Activated naive CD8-positive, alpha-beta T cell treated with anti-CD3 and anti-CD28 coated beads, Interleukin-2, amount 10 ng/mL, durations not matched to agents 7 days and 5 days (primary cell): ENCODE results near the gene FAM204A. TPM values are rescaled to one million over a fixed set of nuclear protein-coding genes. Genes with fewer than 3 reads are reported as not detected.

Experiments used
- ATAC-seq: fragments of 150-1000 bp; cut with Tn5 transposase; one replicate; pipeline ENCODE4 v1.10.0; 2021; ENCODE audit warnings: low read depth, moderate library complexity
- POLR2A ChIA-PET: fragments of 350-600 bp; sonication (Branson Sonifier 250); formaldehyde crosslinking; loops from one replicate; lab custom pipeline; 2021; ENCODE audit warnings: antibody characterized with exemption; lab: Charles Lee
- DNase-seq: peaks from one replicate; pipeline ENCODE4 v3.0.0; 2021
- H3K27ac Mint-ChIP-seq: one replicate; pipeline ENCODE4 v1.8.0; 2022; ENCODE audit warnings: mild to moderate bottlenecking, mixed read lengths
- H3K27me3 Mint-ChIP-seq: one replicate; pipeline ENCODE4 v1.8.0; 2022; ENCODE audit warnings: mild to moderate bottlenecking, moderate library complexity, mixed read lengths
- H3K36me3 Mint-ChIP-seq: one replicate; pipeline ENCODE4 v1.8.0; 2021; ENCODE audit warnings: mild to moderate bottlenecking, mixed read lengths
- H3K4me1 Mint-ChIP-seq: one replicate; pipeline ENCODE4 v1.8.0; 2021; ENCODE audit warnings: mixed read lengths
- H3K4me3 Mint-ChIP-seq: one replicate; pipeline ENCODE4 v1.8.0; 2022; ENCODE audit warnings: mild to moderate bottlenecking, moderate library complexity, mixed read lengths
- H3K9me3 Mint-ChIP-seq: one replicate; pipeline ENCODE4 v1.8.0; 2021; ENCODE audit warnings: mixed read lengths
- total RNA-seq, 2 experiments: library from RNA; stranded (reverse); gene quantifications; one replicate each; pipeline ENCODE4 v1.2.3, GENCODE V29; 2021

FAM204A gene
- total RNA-seq, 2 experiments from 2014 or later = 49.5 to 51.3 TPM

DNA sequence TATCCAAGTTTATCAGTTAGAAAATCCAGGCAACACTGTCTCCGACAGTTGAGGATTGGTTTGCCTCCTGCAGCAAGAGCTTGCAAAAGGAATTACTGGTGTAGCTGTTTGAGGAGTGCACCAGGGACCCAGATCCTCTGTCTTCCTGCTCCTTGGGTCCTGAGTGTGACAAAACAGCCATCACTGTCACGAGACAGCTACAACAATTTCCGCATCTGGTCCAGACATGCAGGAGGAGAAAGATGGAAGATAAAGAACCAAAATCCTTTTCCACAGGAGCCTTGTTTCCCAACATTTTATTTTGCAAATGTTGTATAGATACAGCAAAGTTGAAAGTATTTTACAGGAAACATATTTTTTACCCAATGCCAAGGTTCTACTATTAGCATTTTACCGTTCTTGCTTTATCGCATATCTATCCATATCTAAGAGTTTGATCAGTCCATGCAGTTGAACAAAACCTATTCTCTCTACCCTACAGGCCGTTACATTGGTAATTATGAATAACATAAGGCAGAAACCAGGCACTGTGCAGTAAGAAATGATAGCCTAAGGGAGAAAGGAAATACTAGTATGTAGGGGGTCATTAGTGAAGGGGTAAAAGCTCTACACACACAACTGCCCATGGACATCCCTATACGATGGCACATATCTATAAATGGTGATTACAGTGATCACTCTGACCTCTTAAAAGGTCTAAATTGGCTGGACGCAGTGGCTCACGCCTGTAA lies 54.9 kb downstream of the FAM204A start:
- ATAC-seq (no peak), DNase-seq (no peak)
- Mint-ChIP-seq H3K9me3 (no peaks in the 10 kb centered on the region), H3K27me3 (peaks cover 36% of the 10 kb centered on the region), H3K36me3 (no peaks in the 10 kb centered on the region), H3K4me1 (no peaks in the 10 kb centered on the region), H3K4me3 (no peak overlapping the region), H3K27ac (no peak overlapping the region)
- POLR2A ChIA-PET = no interaction called here

DNA sequence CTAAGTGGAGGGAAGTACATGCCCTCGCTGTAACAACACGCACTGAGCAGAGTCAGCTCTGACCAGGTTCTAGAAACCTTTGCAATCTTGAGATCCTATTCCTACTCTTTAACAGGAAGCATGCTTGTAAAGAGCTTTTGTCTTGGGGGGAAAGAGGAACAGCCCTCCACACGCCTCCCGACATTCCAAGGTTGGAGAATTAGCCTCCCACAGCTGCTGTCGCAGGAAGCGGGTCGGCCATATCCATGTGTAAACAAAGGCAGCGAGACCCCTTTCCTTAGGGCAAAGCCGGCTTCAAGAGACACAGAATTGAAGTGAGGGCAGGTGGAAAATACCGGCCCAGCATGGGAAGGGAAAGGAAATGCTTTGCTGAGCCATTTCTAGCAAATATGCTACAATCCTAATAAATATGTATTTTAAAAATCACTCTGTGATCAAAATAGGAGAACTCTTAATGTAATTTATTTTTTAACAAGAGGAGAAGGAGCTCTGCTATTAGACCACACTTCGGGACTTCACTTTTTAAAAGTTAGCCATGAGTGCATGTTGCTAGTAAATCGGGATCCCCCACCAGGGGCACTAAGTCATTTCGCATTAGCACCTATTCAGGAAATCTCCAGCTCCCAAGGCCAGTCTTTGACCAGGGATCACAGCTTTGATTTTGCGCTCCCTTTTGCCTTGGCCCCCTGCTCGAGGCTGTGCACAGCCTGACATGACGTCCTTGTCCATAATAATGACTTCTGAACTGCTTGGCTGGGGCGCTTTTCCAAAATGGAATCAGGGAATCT lies 55.9 kb downstream of the FAM204A start:
- no peaks in the 10 kb centered on the region for H3K4me1 Mint-ChIP-seq
- no peaks in the 10 kb centered on the region for H3K9me3 Mint-ChIP-seq
- no peaks in the 10 kb centered on the region for H3K36me3 Mint-ChIP-seq
- POLR2A ChIA-PET = no interaction called here
- ATAC-seq (no peak), DNase-seq (no peak)
- no peak overlapping the region for H3K4me3 Mint-ChIP-seq
- no peak overlapping the region for H3K27ac Mint-ChIP-seq
- H3K27me3 Mint-ChIP-seq = peaks cover 31% of the 10 kb centered on the region

DNA sequence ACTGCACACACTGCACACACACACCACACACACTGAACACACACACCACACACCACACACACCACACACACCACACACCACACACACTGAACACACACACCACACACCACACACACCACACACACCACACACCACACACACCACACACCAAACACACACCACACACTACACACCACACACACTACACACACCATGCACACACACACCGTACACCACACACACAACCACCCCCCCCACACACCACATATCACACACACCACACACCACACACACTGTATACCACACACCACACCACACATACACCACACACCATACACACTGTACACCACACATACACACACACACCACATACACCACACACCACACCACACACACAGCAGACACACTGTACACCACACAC lies 59.5 kb downstream of the FAM204A start:
- ATAC-seq = no peak
- Mint-ChIP-seq H3K9me3 (no peaks in the 10 kb centered on the region), H3K4me3 (no peak overlapping the region)

DNA sequence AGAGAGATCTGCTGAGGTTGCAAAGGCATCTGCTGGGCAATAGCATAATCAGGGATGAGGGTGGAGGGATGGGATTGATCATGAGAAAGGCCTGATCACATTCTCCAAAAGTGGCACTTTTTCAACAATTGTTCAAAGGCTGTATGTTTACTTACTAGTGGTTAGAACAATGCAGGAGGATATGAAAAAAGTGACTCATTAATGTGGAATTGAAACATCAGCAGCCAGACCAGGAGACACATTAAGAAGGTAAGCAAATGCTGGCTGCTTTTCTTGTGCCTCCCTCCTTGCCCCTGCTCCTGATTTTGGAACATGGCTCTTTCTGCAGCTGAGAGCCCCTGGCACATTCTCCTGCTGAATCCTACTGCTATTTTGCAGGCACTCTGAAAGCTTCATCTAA lies 63.5 kb downstream of the FAM204A start:
- Mint-ChIP-seq H3K4me1 (no peaks in the 10 kb centered on the region), H3K27ac (no peak overlapping the region)
- POLR2A ChIA-PET = no interaction called here

More for the DNA sequence above, 59.5 kb downstream of the FAM204A start:
- H3K27me3 Mint-ChIP-seq = peaks cover 27% of the 10 kb centered on the region
- H3K27ac Mint-ChIP-seq = no peak overlapping the region
- DNase-seq = no peak
- H3K4me1 Mint-ChIP-seq = no peaks in the 10 kb centered on the region
- H3K36me3 Mint-ChIP-seq = no peaks in the 10 kb centered on the region
- POLR2A ChIA-PET = no interaction called here

DNA sequence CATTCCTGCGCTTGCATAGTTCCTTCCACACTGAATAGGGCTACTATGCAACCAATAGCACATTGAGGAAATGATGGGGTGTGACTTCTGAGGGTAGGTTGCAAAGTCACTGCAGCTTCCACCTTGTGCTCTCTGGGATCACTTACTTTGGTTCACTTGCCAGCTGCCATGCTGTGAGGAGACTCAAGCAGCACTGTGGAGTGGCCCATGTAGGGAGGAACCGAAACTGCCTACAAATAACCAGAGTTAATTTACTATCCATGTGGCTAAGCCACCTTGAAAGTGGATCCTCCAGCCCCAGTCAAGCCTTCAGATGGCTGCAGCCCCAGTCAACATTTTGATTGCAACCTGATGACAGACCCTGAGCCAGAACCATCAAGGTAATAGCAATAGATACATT lies 64.3 kb downstream of the FAM204A start:
- Mint-ChIP-seq H3K4me1 (no peaks in the 10 kb centered on the region), H3K9me3 (no peaks in the 10 kb centered on the region), H3K36me3 (no peaks in the 10 kb centered on the region), H3K4me3 (no peak overlapping the region), H3K27me3 (peaks cover 5% of the 10 kb centered on the region), H3K27ac (no peak overlapping the region)
- POLR2A ChIA-PET = no interaction called here
- DNase-seq = no peak
- no peak for ATAC-seq

More for the DNA sequence above, 63.5 kb downstream of the FAM204A start:
- DNase-seq = no peak
- Mint-ChIP-seq H3K36me3 (no peaks in the 10 kb centered on the region), H3K27me3 (peaks cover 5% of the 10 kb centered on the region), H3K4me3 (no peak overlapping the region), H3K9me3 (no peaks in the 10 kb centered on the region)
- no peak for ATAC-seq

DNA sequence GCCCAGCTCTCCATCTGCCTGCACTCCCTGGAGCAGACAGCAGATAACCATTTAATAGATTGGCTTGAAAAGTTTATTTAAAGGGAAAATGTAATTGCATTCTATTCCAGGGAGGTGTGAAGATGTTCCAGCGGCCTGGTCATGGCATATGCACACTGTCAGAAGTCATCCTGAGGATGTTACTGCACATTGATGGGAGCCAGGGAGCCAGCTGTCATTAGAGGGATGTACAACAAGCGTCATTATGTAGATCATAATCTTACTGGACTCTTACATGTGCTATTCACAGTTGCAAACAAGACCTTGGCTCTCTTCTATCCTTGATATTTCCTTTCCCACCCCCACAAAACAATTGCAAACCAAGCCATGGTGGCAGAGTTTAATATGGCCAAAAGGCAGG lies 65.4 kb downstream of the FAM204A start:
- Mint-ChIP-seq H3K4me3 (no peak overlapping the region), H3K4me1 (no peaks in the 10 kb centered on the region)
- POLR2A ChIA-PET = no interaction called here

DNA sequence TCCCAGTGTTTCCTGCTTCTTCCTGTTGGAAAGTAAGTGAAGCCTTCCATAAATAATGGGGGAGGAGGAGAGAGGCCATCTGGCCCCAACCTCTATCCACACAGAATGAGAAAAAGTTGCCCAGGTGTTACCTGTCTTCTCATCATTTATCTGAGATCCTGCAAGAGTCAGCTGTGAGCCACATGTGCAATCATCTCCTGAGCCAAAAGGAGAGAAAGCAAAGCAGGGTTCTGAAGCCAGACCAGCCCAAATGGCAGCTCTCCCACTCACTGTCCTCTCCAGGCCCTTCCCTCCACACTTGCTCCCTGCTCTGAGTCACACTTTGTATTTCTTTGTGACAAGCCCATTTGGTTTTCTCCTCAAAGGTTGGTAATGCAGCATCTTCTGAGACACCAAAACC lies 65.9 kb downstream of the FAM204A start:
- H3K27ac Mint-ChIP-seq = no peak overlapping the region
- no peaks in the 10 kb centered on the region for H3K9me3 Mint-ChIP-seq
- DNase-seq = no peak
- ATAC-seq = no peak
- no peak overlapping the region for H3K4me3 Mint-ChIP-seq
- POLR2A ChIA-PET = no interaction called here
- H3K27me3 Mint-ChIP-seq = peaks cover 18% of the 10 kb centered on the region
- H3K36me3 Mint-ChIP-seq = no peaks in the 10 kb centered on the region
- no peaks in the 10 kb centered on the region for H3K4me1 Mint-ChIP-seq

More for the DNA sequence above, 65.4 kb downstream of the FAM204A start:
- Mint-ChIP-seq H3K27me3 (peaks cover 13% of the 10 kb centered on the region), H3K36me3 (no peaks in the 10 kb centered on the region), H3K9me3 (no peaks in the 10 kb centered on the region), H3K27ac (no peak overlapping the region)
- ATAC-seq (no peak), DNase-seq (no peak)

DNA sequence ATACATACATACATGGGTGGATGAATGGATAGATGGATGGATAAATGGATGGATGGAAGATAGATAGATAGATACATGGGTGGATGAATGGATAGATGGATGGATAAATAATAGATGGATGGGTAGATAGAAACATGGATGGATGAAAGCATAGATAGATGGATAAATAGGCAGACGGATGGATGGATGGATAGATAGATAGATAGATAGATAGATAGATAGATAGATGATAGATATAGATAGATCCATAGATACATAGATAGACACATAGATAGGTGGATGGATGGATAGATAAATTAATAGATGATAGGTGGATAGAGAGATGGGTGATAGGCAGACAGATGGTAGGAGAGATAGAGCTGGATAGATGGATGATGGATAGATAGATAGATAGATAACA lies 68.5 kb downstream of the FAM204A start:
- peaks cover 28% of the 10 kb centered on the region for H3K27me3 Mint-ChIP-seq
- POLR2A ChIA-PET = no interaction called here
- no peak overlapping the region for H3K4me3 Mint-ChIP-seq
- no peak for ATAC-seq
- DNase-seq = no peak
- no peak overlapping the region for H3K27ac Mint-ChIP-seq
- H3K9me3 Mint-ChIP-seq = no peaks in the 10 kb centered on the region
- no peaks in the 10 kb centered on the region for H3K36me3 Mint-ChIP-seq
- H3K4me1 Mint-ChIP-seq = no peaks in the 10 kb centered on the region

DNA sequence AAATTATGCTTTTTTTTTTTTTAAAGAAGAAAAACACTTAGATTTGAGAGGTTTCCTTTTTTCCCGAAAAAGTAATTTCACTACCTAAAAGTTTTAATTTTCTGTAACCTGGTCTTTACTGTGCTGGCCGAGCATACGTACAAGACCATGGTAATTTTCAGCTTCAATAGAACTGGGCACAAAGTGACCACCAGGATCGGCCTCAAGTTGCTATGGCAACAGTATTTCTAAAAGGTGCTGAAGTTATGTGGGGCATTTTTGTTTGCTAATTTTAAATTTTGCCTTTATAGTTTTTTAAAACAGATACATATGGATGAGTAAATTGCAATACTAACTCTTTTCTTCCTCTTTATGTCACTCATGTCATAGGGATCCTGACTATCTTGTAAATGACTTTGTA lies 69.4 kb downstream of the FAM204A start:
- no peaks in the 10 kb centered on the region for H3K36me3 Mint-ChIP-seq
- no peaks in the 10 kb centered on the region for H3K4me1 Mint-ChIP-seq
- POLR2A ChIA-PET = no interaction called here
- no peak overlapping the region for H3K27ac Mint-ChIP-seq
- ATAC-seq (no peak), DNase-seq (no peak)
- H3K9me3 Mint-ChIP-seq = no peaks in the 10 kb centered on the region
- no peak overlapping the region for H3K4me3 Mint-ChIP-seq
- peaks cover 26% of the 10 kb centered on the region for H3K27me3 Mint-ChIP-seq

- Mint-ChIP-seq H3K9me3 (no peaks in the 10 kb centered on the region), H3K27ac (no peak overlapping the region), H3K36me3 (no peaks in the 10 kb centered on the region), H3K4me3 (no peak overlapping the region), H3K4me1 (no peaks in the 10 kb centered on the region), H3K27me3 (peaks cover 28% of the 10 kb centered on the region)
- ATAC-seq (no peak), DNase-seq (no peak)
- POLR2A ChIA-PET = no interaction called here
These were observed 69.9 kb downstream of the FAM204A start for GRCh38 chr10:118272149-118272721.

GRCh38 chr10:118271671-118272070 lies 70.5 kb downstream of the FAM204A start:
- Mint-ChIP-seq H3K4me3 (no peak overlapping the region), H3K27ac (no peak overlapping the region), H3K36me3 (no peaks in the 10 kb centered on the region), H3K9me3 (no peaks in the 10 kb centered on the region), H3K4me1 (no peaks in the 10 kb centered on the region), H3K27me3 (peaks cover 30% of the 10 kb centered on the region)
- POLR2A ChIA-PET = no interaction called here
- no peak for ATAC-seq
- DNase-seq = no peak

GRCh38 chr10:118266098-118266748 lies 75.9 kb downstream of the FAM204A start:
- no peak for DNase-seq
- H3K4me1 Mint-ChIP-seq = no peaks in the 10 kb centered on the region
- POLR2A ChIA-PET = no interaction called here
- peaks cover 47% of the 10 kb centered on the region for H3K27me3 Mint-ChIP-seq
- no peak overlapping the region for H3K4me3 Mint-ChIP-seq
- no peak overlapping the region for H3K27ac Mint-ChIP-seq
- no peaks in the 10 kb centered on the region for H3K9me3 Mint-ChIP-seq
- no peaks in the 10 kb centered on the region for H3K36me3 Mint-ChIP-seq
- no peak for ATAC-seq

GRCh38 chr10:118264838-118265470 lies 77.2 kb downstream of the FAM204A start:
- H3K4me1 Mint-ChIP-seq = no peaks in the 10 kb centered on the region
- H3K36me3 Mint-ChIP-seq = no peaks in the 10 kb centered on the region
- no peak for ATAC-seq
- H3K9me3 Mint-ChIP-seq = no peaks in the 10 kb centered on the region
- H3K4me3 Mint-ChIP-seq = no peak overlapping the region
- peaks cover 45% of the 10 kb centered on the region for H3K27me3 Mint-ChIP-seq
- H3K27ac Mint-ChIP-seq = no peak overlapping the region
- no peak for DNase-seq
- POLR2A ChIA-PET = no interaction called here
